Rectal smooth muscle tissue (tissue), 1 donor: ENCODE results near the gene PTPRU.
"Not testable (repeated sequence)": the region's sequence is repeated elsewhere in the genome, so short reads cannot be mapped to it uniquely, and the experiment has no call there.

ENCODE experiments used
- H3K27ac ChIP-seq: one replicate; pipeline ENCODE4 v1.7.0; 2013; ENCODE audit warnings: low read depth, low read length, inconsistent platforms
- H3K27me3 ChIP-seq: one replicate; pipeline ENCODE4 v1.7.0; 2013; ENCODE audit warnings: low read length; ENCODE audit not compliant: control insufficient read depth, insufficient read depth
- H3K36me3 ChIP-seq: one replicate; pipeline ENCODE4 v1.7.0; 2013; ENCODE audit warnings: low read length; ENCODE audit not compliant: control insufficient read depth, insufficient read depth
- H3K4me1 ChIP-seq: one replicate; pipeline ENCODE4 v1.7.0; 2013; ENCODE audit warnings: low read length; ENCODE audit not compliant: control insufficient read depth, insufficient read depth
- H3K4me3 ChIP-seq: one replicate; pipeline ENCODE4 v1.7.0; 2013; ENCODE audit warnings: low read length
- H3K9ac ChIP-seq: one replicate; pipeline ENCODE4 v1.7.0; 2013; ENCODE audit warnings: low read length

Gene PTPRU

DNA sequence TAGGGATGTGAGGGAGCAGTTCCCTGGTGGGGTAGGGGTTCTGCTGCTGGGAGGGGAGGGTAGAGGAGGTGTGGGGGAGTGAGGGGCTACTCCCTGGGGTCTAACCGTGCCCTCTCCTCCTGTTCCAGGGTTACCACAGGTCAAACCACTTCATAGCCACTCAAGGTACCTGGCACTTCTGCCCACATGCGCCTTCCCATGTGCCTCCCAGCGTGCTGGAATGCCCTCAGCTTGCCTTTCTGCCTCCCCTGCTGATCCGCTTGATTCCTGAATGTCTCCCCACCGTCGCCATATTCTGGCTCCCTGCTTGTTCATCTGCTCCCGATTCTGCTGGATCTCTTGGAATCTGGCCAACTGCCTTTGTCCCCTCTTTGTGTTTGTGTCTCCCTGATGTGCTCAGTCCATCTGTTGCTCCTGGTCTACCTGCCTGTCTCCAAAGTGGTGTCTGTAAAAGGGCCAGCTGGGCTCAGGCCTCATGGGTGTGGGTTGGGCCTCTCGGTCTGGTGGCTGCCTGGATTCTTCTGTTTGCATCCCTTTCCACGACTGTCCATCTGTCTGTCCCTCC lies 74.4 kb downstream of the PTPRU start:
- Histone ChIP-seq H3K4me1 (no peaks in the 10 kb centered on the region), H3K9ac (no peak overlapping the region), H3K27me3 (no peaks in the 10 kb centered on the region), H3K36me3 (no peaks in the 10 kb centered on the region), H3K4me3 (no peak overlapping the region), H3K27ac (no peak overlapping the region)

DNA sequence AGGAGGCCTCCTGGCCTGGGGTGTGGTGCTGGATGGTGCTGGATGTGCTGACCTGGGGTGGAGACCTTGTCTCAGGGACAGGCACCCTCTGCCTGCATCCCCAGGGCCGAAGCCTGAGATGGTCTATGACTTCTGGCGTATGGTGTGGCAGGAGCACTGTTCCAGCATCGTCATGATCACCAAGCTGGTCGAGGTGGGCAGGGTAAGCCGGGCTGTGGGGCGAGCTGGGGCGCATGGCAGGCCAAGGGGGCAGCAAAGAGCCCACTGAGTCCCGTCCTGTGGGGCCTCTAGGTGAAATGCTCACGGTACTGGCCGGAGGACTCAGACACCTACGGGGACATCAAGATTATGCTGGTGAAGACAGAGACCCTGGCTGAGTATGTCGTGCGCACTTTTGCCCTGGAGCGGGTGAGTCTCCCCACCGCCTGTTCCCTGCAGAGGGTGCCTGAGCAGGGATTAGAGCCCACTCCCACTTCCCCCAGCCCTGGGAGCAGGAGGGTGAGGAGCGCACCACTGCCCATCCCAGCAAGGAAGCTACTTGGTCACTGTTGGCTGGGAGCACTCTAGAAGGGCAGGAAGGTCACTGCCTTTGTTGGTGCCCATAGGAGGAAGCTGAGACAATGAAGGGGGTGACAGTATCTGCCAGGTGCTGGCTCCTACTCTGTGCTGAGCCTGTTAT lies 75.2 kb downstream of the PTPRU start:
- no peaks in the 10 kb centered on the region for H3K27me3 ChIP-seq
- no peaks in the 10 kb centered on the region for H3K4me1 ChIP-seq
- H3K9ac ChIP-seq, result no peak overlapping the region
- no peak overlapping the region for H3K4me3 ChIP-seq
- H3K27ac ChIP-seq, result no peak overlapping the region
- no peaks in the 10 kb centered on the region for H3K36me3 ChIP-seq

DNA sequence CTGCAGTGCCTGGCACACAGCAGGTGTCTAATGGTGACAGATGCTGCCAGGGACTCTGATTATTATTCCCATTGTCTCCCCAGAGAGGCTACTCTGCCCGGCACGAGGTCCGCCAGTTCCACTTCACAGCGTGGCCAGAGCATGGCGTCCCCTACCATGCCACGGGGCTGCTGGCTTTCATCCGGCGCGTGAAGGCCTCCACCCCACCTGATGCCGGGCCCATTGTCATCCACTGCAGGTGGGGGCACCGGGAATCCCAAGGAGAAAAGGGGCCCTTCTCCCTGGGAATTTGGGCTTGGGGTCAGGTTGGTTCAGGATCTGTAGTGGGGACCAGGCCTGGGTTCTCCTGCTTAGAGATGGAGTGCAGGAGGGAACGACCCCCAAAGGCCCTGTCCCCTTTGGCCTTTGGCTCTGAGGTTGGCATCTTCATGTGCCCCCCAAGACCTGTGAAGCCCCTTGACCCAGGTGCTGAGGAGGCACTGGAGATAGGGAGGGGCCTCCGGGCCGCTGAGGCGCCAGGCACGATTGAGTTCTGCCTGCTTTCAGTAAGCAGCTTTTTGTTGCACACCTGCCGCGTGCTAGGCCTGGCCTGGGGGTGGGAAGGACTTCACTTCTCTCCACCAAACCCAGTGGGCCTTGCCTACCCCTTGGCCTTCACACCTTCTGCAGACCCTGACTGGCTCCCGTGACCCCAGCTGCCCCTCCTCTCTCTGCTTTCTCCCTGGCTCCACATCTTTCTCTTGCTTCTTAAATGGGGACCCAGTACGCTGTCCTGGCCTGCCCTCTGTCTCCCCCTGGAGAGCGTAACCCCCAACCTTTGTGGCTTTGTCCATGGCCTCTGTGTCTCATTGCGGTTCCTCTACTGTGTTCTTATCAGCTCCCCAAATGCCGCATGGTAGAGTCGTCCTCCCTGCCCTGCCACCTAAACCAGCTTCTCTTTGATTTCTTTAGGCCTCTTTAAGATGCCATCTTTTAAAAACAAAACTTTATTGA lies 76.4 kb downstream of the PTPRU start:
- Histone ChIP-seq H3K4me3 (no peak overlapping the region), H3K27me3 (no peaks in the 10 kb centered on the region), H3K4me1 (no peaks in the 10 kb centered on the region), H3K9ac (no peak overlapping the region), H3K36me3 (no peaks in the 10 kb centered on the region), H3K27ac (no peak overlapping the region)

DNA sequence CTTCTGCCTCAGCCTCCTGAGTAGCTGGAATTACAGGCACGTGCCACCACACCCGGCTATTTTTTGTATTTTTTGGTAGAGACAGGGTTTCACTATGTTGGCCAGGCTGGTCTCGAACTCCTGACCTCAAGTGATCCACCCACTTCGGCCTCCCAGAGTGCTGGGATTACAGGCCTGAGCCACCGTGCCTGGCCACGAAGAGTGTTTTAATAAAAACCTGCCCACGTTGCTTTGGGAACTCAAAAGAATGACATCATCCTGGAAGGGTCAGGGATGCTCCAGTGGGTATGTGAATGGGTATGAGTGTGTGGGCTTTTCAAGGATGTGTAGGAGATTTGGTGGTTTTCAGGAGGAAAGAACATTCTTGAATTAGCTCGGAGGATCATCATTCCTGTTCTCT lies 78.4 kb downstream of the PTPRU start:
- H3K27me3 ChIP-seq, H3K4me1 ChIP-seq, H3K4me3 ChIP-seq, H3K36me3 ChIP-seq, H3K9ac ChIP-seq, H3K27ac ChIP-seq: not testable (repeated sequence)

DNA sequence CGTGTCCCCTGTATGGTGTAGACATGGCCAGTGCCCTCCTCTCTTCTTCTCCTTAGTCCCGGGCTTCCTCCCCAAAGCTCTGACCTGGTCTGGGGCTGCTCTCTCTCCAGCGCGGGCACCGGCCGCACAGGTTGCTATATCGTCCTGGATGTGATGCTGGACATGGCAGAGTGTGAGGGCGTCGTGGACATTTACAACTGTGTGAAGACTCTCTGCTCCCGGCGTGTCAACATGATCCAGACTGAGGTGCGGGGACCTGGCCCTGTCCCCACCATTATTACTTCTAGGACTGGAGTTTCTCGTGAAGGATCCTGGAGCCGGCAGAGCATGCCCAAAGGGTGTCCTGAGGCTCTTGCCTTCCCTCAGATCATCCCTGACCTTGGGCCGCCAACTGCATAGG lies 78.9 kb downstream of the PTPRU start:
- H3K27ac ChIP-seq, result no peak overlapping the region
- H3K36me3 ChIP-seq, result no peaks in the 10 kb centered on the region
- H3K9ac ChIP-seq, result no peak overlapping the region
- no peaks in the 10 kb centered on the region for H3K4me1 ChIP-seq
- H3K27me3 ChIP-seq, result no peaks in the 10 kb centered on the region
- H3K4me3 ChIP-seq, result no peak overlapping the region

DNA sequence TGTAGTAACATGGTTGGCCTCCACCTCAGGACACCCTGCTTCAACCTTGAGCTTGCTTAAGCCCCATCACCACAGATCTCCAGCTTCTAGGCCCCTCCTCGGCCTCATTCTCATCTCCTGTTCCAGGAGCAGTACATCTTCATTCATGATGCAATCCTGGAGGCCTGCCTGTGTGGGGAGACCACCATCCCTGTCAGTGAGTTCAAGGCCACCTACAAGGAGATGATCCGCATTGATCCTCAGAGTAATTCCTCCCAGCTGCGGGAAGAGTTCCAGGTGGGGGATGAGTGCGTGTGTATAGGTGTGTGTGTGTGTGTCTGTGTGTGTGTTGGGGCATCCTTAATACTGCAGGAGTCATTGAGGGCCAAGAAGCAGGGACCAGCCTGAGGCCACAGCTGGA lies 79.6 kb downstream of the PTPRU start:
- Histone ChIP-seq H3K4me1 (no peaks in the 10 kb centered on the region), H3K27me3 (no peaks in the 10 kb centered on the region), H3K36me3 (no peaks in the 10 kb centered on the region), H3K27ac (no peak overlapping the region), H3K9ac (no peak overlapping the region), H3K4me3 (no peak overlapping the region)

DNA sequence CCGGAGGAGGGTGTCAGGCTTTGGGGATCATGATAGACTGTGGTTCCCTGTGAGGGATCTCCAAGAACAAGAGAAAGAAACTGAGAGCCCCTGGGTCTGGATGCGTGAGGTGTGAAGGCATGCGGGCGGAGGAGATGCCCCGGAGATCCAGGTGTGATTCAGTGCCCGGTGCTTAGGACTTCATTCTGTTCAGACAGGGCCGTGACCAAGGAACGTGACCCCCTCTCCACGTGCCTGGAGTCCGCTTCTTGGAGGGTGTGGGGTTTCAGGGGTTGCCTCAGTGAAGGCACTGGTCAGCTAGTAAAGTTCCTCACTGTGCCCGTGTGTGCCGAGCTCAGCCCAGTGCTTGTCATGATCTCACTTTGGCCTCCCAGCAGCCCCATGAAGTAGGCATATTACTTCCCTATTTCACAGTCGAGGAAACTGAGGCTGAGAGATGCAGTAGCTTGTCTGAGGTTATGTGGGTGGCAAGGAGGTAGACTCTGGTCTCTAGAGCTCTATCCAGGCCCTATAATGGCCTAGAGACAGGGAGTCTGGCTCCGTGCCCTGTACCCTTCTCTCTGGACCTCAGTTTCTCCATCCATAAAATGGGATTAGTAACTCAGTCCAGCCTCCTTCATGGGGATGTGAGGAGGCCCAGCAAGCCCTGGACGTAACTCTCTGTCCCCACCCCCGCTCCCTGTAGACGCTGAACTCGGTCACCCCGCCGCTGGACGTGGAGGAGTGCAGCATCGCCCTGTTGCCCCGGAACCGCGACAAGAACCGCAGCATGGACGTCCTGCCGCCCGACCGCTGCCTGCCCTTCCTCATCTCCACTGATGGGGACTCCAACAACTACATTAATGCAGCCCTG lies 81.0 kb downstream of the PTPRU start:
- no peak overlapping the region for H3K9ac ChIP-seq
- H3K27ac ChIP-seq, result no peak overlapping the region
- H3K4me1 ChIP-seq, result no peaks in the 10 kb centered on the region
- no peak overlapping the region for H3K4me3 ChIP-seq
- no peaks in the 10 kb centered on the region for H3K36me3 ChIP-seq
- H3K27me3 ChIP-seq, result no peaks in the 10 kb centered on the region

DNA sequence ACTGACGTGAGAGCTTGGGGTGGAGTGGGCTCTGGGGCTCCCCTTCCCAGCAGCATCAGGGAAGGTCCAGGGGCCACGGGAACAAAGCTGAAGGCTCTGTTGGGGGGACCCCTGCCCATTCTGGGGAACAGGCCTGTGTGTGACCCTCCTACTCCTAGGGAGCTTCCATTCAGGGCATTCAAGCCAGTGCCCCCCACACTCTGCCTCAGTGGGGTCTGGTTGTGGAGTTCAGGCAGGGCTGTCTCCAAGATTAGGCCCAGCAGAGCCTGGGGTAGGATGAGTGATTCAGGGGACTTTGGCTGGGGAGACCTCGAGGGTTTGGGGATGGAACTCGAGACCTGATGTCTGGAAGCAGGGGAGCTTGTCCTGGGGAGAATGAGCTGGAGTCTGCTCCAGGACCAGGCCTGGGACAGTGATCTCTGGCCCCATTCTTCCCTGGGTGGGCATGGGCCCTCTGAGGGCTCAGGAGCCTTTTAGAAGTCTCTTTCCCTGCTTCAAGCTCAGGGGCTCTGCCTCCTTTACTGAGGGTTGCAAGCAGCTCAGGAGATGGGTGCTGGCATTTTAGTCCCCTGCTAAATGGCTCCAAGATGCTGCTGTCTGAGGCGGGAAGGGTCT lies 81.7 kb downstream of the PTPRU start:
- Histone ChIP-seq H3K27me3 (no peaks in the 10 kb centered on the region), H3K9ac (no peak overlapping the region), H3K4me3 (no peak overlapping the region), H3K36me3 (no peaks in the 10 kb centered on the region), H3K4me1 (no peaks in the 10 kb centered on the region), H3K27ac (no peak overlapping the region)

DNA sequence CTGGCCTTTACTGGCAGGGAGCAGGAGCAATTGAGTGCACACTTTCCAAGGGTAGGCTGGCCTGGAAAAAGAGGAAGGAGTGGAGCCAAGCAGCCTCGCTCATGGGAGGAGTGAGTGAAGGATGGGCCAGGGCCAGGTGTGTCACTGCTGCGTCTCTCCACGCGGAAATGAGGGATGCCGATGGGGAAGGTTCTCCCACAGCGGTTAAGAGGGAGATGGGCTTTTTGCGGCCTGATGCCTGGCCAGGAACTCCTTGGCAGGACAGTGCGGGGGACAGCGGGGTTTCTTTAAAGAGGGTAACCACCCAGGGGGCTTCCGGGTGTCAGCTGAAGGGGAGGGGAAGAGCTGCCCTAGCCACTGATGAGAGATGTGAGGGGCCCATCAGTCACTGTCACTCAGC lies 82.4 kb downstream of the PTPRU start:
- H3K4me1 ChIP-seq, result no peaks in the 10 kb centered on the region
- H3K27me3 ChIP-seq, result no peaks in the 10 kb centered on the region
- no peak overlapping the region for H3K4me3 ChIP-seq
- H3K36me3 ChIP-seq, result no peaks in the 10 kb centered on the region
- H3K9ac ChIP-seq, result no peak overlapping the region
- H3K27ac ChIP-seq, result no peak overlapping the region

DNA sequence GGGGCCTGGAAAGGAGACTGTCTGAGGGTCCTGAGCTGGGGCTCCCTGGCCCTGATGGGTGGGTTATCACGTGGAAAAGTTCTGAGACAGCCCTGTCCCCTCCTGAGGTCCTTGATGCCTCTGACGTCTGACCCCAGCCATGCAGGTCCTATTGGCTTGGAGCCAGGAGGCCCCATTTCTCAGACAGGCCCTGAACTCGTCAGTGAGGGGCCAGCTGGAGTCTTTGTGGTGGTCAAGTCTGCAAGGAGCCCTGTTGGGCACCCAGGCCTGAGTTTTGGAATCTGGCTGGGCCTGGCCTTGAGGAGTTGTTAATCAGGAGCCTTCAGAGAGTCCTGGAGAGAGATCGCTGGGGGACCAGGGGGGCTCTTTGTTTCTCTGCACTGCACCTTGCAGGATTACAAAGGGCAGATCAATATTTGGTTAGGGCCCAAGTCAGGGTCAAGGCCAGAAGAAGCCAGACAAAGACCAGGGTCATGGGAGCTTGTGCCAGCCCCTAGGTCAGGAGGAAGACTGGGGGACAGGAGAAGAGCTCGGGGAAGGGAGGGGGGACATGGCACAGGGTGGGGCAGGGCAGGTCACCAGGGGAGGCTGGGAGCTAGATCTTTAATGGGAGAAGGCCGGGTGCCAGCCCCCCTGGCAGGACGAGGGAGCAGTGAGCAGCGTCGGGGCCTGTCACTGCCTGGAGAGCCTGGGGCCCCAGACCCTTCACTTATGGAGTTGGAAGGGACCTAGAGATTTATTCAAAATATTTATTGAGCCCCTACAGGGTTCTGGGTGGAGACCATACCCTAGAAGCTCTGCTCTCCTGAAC lies 83.2 kb downstream of the PTPRU start:
- no peaks in the 10 kb centered on the region for H3K4me1 ChIP-seq
- H3K9ac ChIP-seq, result no peak overlapping the region
- H3K27me3 ChIP-seq, result no peaks in the 10 kb centered on the region
- H3K36me3 ChIP-seq, result no peaks in the 10 kb centered on the region
- H3K4me3 ChIP-seq, result no peak overlapping the region
- no peak overlapping the region for H3K27ac ChIP-seq

DNA sequence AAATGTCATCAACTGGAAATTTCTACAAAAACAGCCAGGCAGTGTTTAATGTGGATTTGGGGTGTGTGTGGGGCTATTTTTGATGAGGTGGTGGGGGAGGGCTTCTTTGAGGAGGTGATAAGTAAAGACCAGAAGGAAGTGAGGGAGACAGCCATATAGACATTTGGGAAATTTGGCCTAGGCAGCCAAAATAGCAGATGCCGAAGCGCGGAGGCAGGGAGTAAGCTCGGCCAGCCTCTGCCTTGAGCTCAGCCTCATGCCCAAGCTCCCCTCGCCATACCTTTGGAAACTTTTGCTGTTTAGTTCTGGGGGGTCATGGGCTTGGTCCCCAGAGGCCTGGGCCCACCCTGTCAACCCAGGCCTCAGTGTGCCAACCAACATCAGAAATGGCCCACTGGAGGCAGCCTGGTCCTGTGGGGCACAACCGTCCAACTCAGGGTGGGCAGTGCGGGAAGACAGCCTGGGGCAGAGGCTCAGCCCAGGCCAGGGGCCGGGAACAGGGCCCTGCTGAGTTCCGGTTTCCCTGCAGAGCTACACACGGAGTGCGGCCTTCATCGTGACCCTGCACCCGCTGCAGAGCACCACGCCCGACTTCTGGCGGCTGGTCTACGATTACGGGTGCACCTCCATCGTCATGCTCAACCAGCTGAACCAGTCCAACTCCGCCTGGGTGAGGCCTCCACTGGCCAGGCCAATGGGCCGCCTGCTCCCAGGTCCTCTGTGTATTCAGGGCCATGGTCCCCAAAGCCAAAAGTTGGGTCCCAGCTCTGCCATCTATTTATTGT lies 84.0 kb downstream of the PTPRU start:
- Histone ChIP-seq H3K36me3 (no peaks in the 10 kb centered on the region), H3K4me3 (no peak overlapping the region), H3K27ac (no peak overlapping the region), H3K4me1 (no peaks in the 10 kb centered on the region), H3K27me3 (no peaks in the 10 kb centered on the region), H3K9ac (no peak overlapping the region)
